K562 (cell line): ENCODE measurements around the gene DHRS13. TPM values are rescaled to one million over a fixed set of nuclear protein-coding genes. Genes with fewer than 3 reads are reported as not detected.

ENCODE experiments used
- BDP1 ChIP-seq: IDR thresholded peaks from 3 replicates; pipeline ENCODE4 v1.6.1; 2011; ENCODE audit not compliant: insufficient read length, insufficient read depth
- EP400 ChIP-seq: fragments of 450-650 bp; IDR thresholded peaks from 2 replicates; pipeline ENCODE4 v1.6.1; 2017; ENCODE audit warnings: antibody characterized with exemption, mild to moderate bottlenecking, moderate library complexity
- ETV1 ChIP-seq: fragments of 450-650 bp; conservative IDR thresholded peaks from 2 replicates; pipeline ENCODE4 v1.6.1; 2016; ENCODE audit warnings: missing genetic modification characterization, control low read depth, low read depth, missing compliant biosample characterization
- FOXJ3 ChIP-seq: sonication (generic); formaldehyde crosslinking; IDR thresholded peaks from 2 replicates; pipeline ENCODE4 v1.4.0; 2020; ENCODE audit warnings: mild to moderate bottlenecking, missing genetic modification reagents
- GABPB1 ChIP-seq: sonication (generic); formaldehyde crosslinking; IDR thresholded peaks from 2 replicates; pipeline ENCODE4 v1.8.0; 2022; ENCODE audit warnings: mild to moderate bottlenecking, missing genetic modification reagents
- GATAD2B ChIP-seq: fragments of 450-650 bp; IDR thresholded peaks from 2 replicates; pipeline ENCODE4 v1.6.1; 2017; ENCODE audit warnings: mild to moderate bottlenecking, borderline replicate concordance
- GTF2F1 ChIP-seq: IDR thresholded peaks from 2 replicates; pipeline ENCODE4 v1.6.1; 2011; ENCODE audit warnings: low read depth, low read length, improper control_type of control experiment
- HDAC3 ChIP-seq: fragments of 450-650 bp; IDR thresholded peaks from 2 replicates; pipeline ENCODE4 v1.6.1; 2018; ENCODE audit warnings: borderline replicate concordance, mild to moderate bottlenecking, moderate library complexity; ENCODE audit not compliant: partially characterized antibody
- IRF1 ChIP-seq: sonication (generic); formaldehyde crosslinking; IDR thresholded peaks from 2 replicates; pipeline ENCODE4 v1.8.0; 2022; ENCODE audit warnings: missing genetic modification reagents, mild to moderate bottlenecking, borderline replicate concordance
- KDM2B ChIP-seq: fragments of 250-450 bp; sonication (Bioruptor Pico); IDR thresholded peaks from 2 replicates; pipeline ENCODE4 v1.8.0; 2021; ENCODE audit warnings: mild to moderate bottlenecking, moderate library complexity
- LARP7 ChIP-seq: fragments of 450-650 bp; IDR thresholded peaks from 2 replicates; pipeline ENCODE4 v1.6.1; 2016
- MAX ChIP-seq: sonication (generic); formaldehyde crosslinking; IDR thresholded peaks from 2 replicates; pipeline ENCODE4 v1.9.0; 2022; ENCODE audit warnings: mild to moderate bottlenecking, missing genetic modification reagents
- MTA1 ChIP-seq: fragments of 450-650 bp; IDR thresholded peaks from 2 replicates; pipeline ENCODE4 v1.6.1; 2017; ENCODE audit warnings: borderline replicate concordance
- NR2F6 ChIP-seq: fragments of 450-650 bp; formaldehyde crosslinking; IDR thresholded peaks from 2 replicates; pipeline ENCODE4 v1.4.0; 2020; ENCODE audit warnings: mild to moderate bottlenecking
- RAD21 ChIP-seq, 2 experiments: fragments of 250-450 bp in 1 of 2; fragments of 450-650 bp in 1 of 2; sonication (Bioruptor Pico) in 1 of 2; formaldehyde crosslinking in 1 of 2; IDR thresholded peaks in 1 of 2; conservative IDR thresholded peaks in 1 of 2; 2 replicates each; pipeline versions ENCODE4 v1.4.0 to v1.8.0; 2020 to 2022; ENCODE audit warnings: mild to moderate bottlenecking in 2 of 2, moderate library complexity in 1 of 2
- RNF2 ChIP-seq: sonication (generic); IDR thresholded peaks from 2 replicates; pipeline ENCODE4 v1.6.1; 2016
- SMARCE1 ChIP-seq: fragments of 450-650 bp; IDR thresholded peaks from 2 replicates; pipeline ENCODE4 v1.7.1; 2016; ENCODE audit warnings: mild to moderate bottlenecking
- TAF1 ChIP-seq: IDR thresholded peaks from 2 replicates; pipeline ENCODE4 v1.6.1; 2011; ENCODE audit warnings: mild to moderate bottlenecking, low read length, moderate library complexity; ENCODE audit not compliant: insufficient read depth, control insufficient read depth, severe bottlenecking; ENCODE audit errors: extremely low read depth
- TARDBP ChIP-seq: fragments of 450-650 bp; IDR thresholded peaks from 2 replicates; pipeline ENCODE4 v1.6.1; 2016
- ZBTB1 ChIP-seq: sonication (generic); formaldehyde crosslinking; IDR thresholded peaks from 2 replicates; pipeline ENCODE4 v1.8.1; 2023; ENCODE audit warnings: missing genetic modification reagents, low read depth, mild to moderate bottlenecking, borderline replicate concordance
- ZNF639 ChIP-seq, 2 experiments: fragments of 200-800 bp in 1 of 2; sonication (Bioruptor generic) in 1 of 2; sonication (generic) in 1 of 2; formaldehyde crosslinking in 1 of 2; IDR thresholded peaks in 1 of 2; conservative IDR thresholded peaks in 1 of 2; 2 replicates each; pipeline versions ENCODE4 v1.5.0 to v1.6.1; 2016 to 2020; ENCODE audit warnings: missing compliant biosample characterization in 1 of 2, missing genetic modification characterization in 1 of 2, missing genetic modification reagents in 1 of 2
- polyA plus RNA-seq, 8 experiments: library from polyadenylated mRNA; depleted of rRNA in 4 of 8; stranded (reverse) in 5 of 8; unstranded in 3 of 8; fragments of >200 nt; fragmentation: Nextera tagmentation in 2 of 8; fragmentation: Illumina TruSeq in 1 of 8; extraction: Ambion mirVana in 2 of 8; extraction: Trizol in 1 of 8; gene quantifications; 2 replicates each; pipeline versions ENCODE4 v1.2.1 to v1.2.3, GENCODE V29; 2011 to 2014; ENCODE audit warnings: inconsistent platforms in 1 of 8, missing spikeins in 1 of 8
- total RNA-seq, 7 experiments: library from RNA; depleted of rRNA in 6 of 7; stranded (reverse); fragments of >200 nt in 6 of 7; fragmentation: Illumina TruSeq in 2 of 7; extraction: Trizol in 2 of 7; gene quantifications; 2 replicates each; pipeline versions ENCODE4 v1.2.1 to v1.2.3, GENCODE V29; 2011 to 2021; ENCODE audit warnings: low replicate concordance in 1 of 7

DHRS13 gene
- total and polyA plus RNA-seq, 9 of the 15 experiments (the other 6 are each of a cell fraction or from before 2014, with no cell fraction given) = 0.32 to 52.3 (median 34.3) TPM; not detected in 1

- TF ChIP-seq TAF1 = peak; percentile 10
- TF ChIP-seq RAD21 (CRISPR knock-in tag; conservative IDR thresholded peaks at IDR 0.05 in 1 of 2, IDR thresholded peaks at IDR 0.05 in 1 of 2) = peak; percentile 73 to 74
- TF ChIP-seq GABPB1 (CRISPR knock-in tag) = peak; percentile 23; the same call in 1 of the 2 replicates
- peak; percentile 71; the same call in 1 of the 2 replicates for TF ChIP-seq GATAD2B
- no peak for TF ChIP-seq BDP1
- TF ChIP-seq FOXJ3 (CRISPR knock-in tag) = no peak
- 0 out of 2 replicates have a peak, but pooled peaks have one; percentile 29 for TF ChIP-seq EP400
- TF ChIP-seq KDM2B (CRISPR knock-in tag) = no peak
- peak; percentile 86 for TF ChIP-seq RNF2
- TF ChIP-seq HDAC3 = peak; percentile 35
- TF ChIP-seq IRF1 = no peak
- TF ChIP-seq NR2F6 = no peak
- peak in 1 of 2 experiments; percentile 59; a peak in 1 of 4 replicates for TF ChIP-seq ZNF639 (CRISPR knock-in tag; conservative IDR thresholded peaks at IDR 0.05 in 1 of 2, IDR thresholded peaks at IDR 0.05 in 1 of 2)
- TF ChIP-seq TARDBP = peak; percentile 51; the same call in 1 of the 2 replicates
- TF ChIP-seq ETV1 (tag) = 0 out of 2 replicates have a peak, but pooled peaks have one; percentile 23
- TF ChIP-seq MTA1 = peak; percentile 68; the same call in 1 of the 2 replicates
- TF ChIP-seq LARP7 = no peak
- TF ChIP-seq ZBTB1 = no peak
- TF ChIP-seq MAX (CRISPR knock-in tag) = peak; percentile 50; the same call in 1 of the 2 replicates
- TF ChIP-seq SMARCE1 = peak; percentile 91
- no peak for TF ChIP-seq GTF2F1
Measured at GRCh38 chr17:28912281-28912937, 9.5 kb upstream of the DHRS13 start (continued).
